SK-MEL-5 (cell line): ENCODE data around the gene HRNR. TPM values are rescaled to one million over a fixed set of nuclear protein-coding genes. Genes with fewer than 3 reads are reported as not detected.

Source experiments
- DNase-seq: peaks from one replicate; pipeline ENCODE4 v3.0.0-alpha.2; 2016; ENCODE audit warnings: low read depth, low spot score
- in situ Hi-C: cut with HindIII; loops from 2 replicates; pipeline ENCODE4 v1.10.0; 2016; ENCODE audit warnings: low sequenced_read_pairs, high pct_unique_total_duplicates, low pct_unique_long_range_greater_than_20kb
- total RNA-seq: library from RNA; depleted of rRNA; stranded (reverse); fragments of >200 nt; shearing (Covaris generic); gene quantifications from 2 replicates; pipeline ENCODE4 v1.2.3, GENCODE V29; 2014; rRNA removed

The HRNR gene
- total RNA-seq, 1 experiment from 2014 or later: not detected

DNA sequence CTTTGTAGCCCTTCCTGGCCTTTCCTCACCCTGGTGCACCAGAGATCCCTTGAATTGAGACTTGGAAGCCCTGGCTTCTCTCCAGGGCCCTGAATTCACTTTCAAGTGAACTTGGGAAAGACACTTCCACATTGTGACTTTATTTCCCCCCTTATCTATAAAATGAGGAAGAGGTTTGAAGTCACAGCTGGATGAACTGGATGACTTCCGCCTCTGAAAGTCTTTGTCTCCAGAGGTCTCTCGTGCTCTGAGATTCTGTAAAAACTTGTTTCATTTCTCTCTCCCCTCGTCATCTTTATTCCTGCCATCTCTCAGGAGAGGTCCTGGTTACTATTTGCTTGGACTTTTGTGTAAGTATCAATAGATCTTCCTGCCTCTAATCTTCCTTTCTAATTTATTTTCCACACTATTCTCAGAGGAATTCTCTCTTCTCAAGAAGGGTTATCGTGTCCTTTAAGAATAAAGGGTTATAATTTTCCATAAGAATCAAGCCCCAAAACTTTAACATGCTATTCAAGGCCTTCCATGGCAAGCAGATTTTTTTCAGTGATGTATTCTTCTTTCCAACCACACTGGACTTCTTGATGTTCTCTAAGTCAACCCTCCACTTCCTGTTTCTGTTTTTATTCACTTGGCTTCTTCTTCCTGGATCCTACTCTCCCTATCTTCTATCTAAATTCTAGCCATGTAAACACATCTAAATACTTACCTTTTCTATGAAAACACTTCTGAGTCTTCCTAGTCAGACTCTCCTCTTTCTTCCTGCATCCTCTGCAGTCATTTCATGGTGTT lies 58.5 kb downstream of the HRNR start:
- in situ Hi-C loops: no loop called here
- DNase-seq: no peak

- in situ Hi-C loops: no loop called here
- no peak for DNase-seq
Observed at GRCh38 chr1:152164517-152165136, 59.4 kb downstream of the HRNR start.

DNA sequence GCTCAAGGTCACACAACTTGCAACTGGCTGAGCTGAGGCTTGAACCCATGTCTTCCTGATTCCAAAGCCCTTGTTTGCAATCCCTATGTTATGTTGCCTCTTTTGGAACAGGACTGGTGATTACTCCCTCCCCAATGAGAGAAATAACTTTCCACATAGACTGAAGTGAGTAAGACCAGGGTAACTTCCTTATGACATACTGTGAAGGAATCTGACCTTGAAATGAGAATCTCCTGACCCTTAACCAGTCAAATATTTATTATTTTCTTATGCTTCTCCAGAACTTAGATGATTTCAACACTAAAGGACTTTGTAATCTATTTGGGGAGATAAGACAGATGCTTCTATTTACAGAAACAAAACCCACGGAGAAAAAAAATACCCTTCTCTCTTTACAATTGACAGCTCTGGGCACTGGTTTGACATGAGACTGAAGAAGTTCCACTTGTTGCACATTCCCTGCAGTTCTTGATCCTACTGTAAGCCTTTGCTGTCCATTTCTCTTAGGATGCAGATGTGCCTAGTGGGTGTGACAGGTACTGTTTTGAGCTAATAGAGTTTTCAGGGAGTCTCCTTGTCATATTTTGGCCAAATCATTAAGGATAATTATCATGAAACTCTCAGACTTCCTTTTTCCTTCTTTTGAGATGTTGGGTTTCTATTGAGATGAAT lies 61.1 kb downstream of the HRNR start:
- no peak for DNase-seq
- in situ Hi-C loops: no loop called here

Other genes starting within 250 kb of the HRNR start
- gene S100A10, start 230.3 kb downstream of the HRNR start, total RNA-seq: 89.9 and 118 TPM in 2 replicates
- 566 and 602 TPM in 2 replicates for gene S100A11, start 187.2 kb downstream of the HRNR start, total RNA-seq
- gene TCHHL1, start 135.1 kb downstream of the HRNR start, total RNA-seq: not detected in 2 replicates
- gene TCHH, start 108.7 kb downstream of the HRNR start, total RNA-seq: 0.05 and 0.27 TPM in 2 replicates
- gene RPTN, start 65.0 kb downstream of the HRNR start, total RNA-seq: not detected in 2 replicates
- gene FLG, start 101.0 kb upstream of the HRNR start, total RNA-seq: not detected in 2 replicates
- gene FLG2, start 135.8 kb upstream of the HRNR start, total RNA-seq: not detected in 2 replicates
- not detected in 2 replicates for gene CRNN, start 190.1 kb upstream of the HRNR start, total RNA-seq